A673 (cell line): ENCODE data around the gene COPS4. TPM values are rescaled to one million over a fixed set of nuclear protein-coding genes. Genes with fewer than 3 reads are reported as not detected.

Source experiments
- BruUV-seq: library from RNA; stranded (reverse); fragments of 400-500 nt; replicated peaks from 2 replicates; lab custom pipeline; 2021; lab: Mats Ljungman, UMichigan
- CTCF ChIA-PET: fragments of 300-600 bp; sonication (Branson Sonifier 250); formaldehyde crosslinking; loops from one replicate; lab custom pipeline; 2022; ENCODE audit warnings: antibody characterized with exemption; lab: Charles Lee
- POLR2A ChIA-PET: fragments of 300-600 bp; sonication (Branson Sonifier 250); formaldehyde crosslinking; loops from one replicate; lab custom pipeline; 2022; ENCODE audit warnings: antibody characterized with exemption; ENCODE audit not compliant: low non-redundant PET; lab: Charles Lee
- DNase-seq: peaks from one replicate; pipeline ENCODE4 v3.0.0-alpha.2; 2015; ENCODE audit warnings: low spot score
- H3K27ac ChIP-seq: fragments of 200-600 bp; sonication (generic); 2 replicates; pipeline ENCODE4 v1.5.1; 2016; ENCODE audit warnings: mixed run types, low read depth, mild to moderate bottlenecking, mixed read lengths, antibody characterized with exemption, low read length; ENCODE audit not compliant: poor library complexity, severe bottlenecking
- H3K27me3 ChIP-seq: fragments of 200-600 bp; sonication (generic); replicated peaks from 2 replicates; pipeline ENCODE4 v1.6.1; 2017; ENCODE audit warnings: mixed run types, low read depth, mild to moderate bottlenecking, mixed read lengths, antibody characterized with exemption, low read length; ENCODE audit not compliant: insufficient read depth, poor library complexity
- H3K36me3 ChIP-seq: fragments of 200-600 bp; sonication (generic); 2 replicates; pipeline ENCODE4 v1.6.1; 2016; ENCODE audit warnings: mixed run types, mild to moderate bottlenecking, mixed read lengths, antibody characterized with exemption, low read length; ENCODE audit not compliant: insufficient read depth, poor library complexity, severe bottlenecking
- H3K4me1 ChIP-seq: fragments of 200-600 bp; sonication (generic); 2 replicates; pipeline ENCODE4 v1.6.1; 2017; ENCODE audit warnings: mixed run types, mild to moderate bottlenecking, mixed read lengths, antibody characterized with exemption, low read length; ENCODE audit not compliant: insufficient read depth, poor library complexity, severe bottlenecking
- H3K4me3 ChIP-seq: fragments of 200-600 bp; sonication (generic); 2 replicates; pipeline ENCODE4 v1.5.1; 2016; ENCODE audit warnings: low read depth, mixed run types, mild to moderate bottlenecking, mixed read lengths, low read length; ENCODE audit not compliant: poor library complexity, severe bottlenecking
- H3K9me3 ChIP-seq: fragments of 200-600 bp; sonication (generic); 2 replicates; pipeline ENCODE4 v1.6.1; 2016; ENCODE audit warnings: mixed run types, low read depth, mild to moderate bottlenecking, mixed read lengths, antibody characterized with exemption, low read length; ENCODE audit not compliant: poor library complexity, severe bottlenecking
- CTCF ChIP-seq: fragments of 300-800, 200-600 bp; sonication (generic); conservative IDR thresholded peaks from 2 replicates; pipeline ENCODE4 v1.5.1; 2017; ENCODE audit warnings: low read depth, mild to moderate bottlenecking, antibody characterized with exemption, low read length, moderate library complexity, mixed read lengths
- EZH2 ChIP-seq: fragments of 200-600 bp; sonication (generic); IDR thresholded peaks from 2 replicates; pipeline ENCODE4 v1.6.1; 2017; ENCODE audit warnings: borderline replicate concordance, low read depth, mild to moderate bottlenecking, mixed read lengths, antibody characterized with exemption, low read length; ENCODE audit not compliant: poor library complexity, severe bottlenecking
- intact Hi-C: fragments of 100-400 bp; cut with micrococcal nuclease; formaldehyde crosslinking; loops from one replicate; pipeline ENCODE4 v1.10.0; 2022; ENCODE audit not compliant: unreplicated experiment
- total RNA-seq: library from RNA; stranded (reverse); gene quantifications from 2 replicates; pipeline ENCODE4 v1.2.3, GENCODE V29; 2021

Gene COPS4
- total RNA-seq, 1 experiment from 2014 or later, result 25.5 TPM

DNA sequence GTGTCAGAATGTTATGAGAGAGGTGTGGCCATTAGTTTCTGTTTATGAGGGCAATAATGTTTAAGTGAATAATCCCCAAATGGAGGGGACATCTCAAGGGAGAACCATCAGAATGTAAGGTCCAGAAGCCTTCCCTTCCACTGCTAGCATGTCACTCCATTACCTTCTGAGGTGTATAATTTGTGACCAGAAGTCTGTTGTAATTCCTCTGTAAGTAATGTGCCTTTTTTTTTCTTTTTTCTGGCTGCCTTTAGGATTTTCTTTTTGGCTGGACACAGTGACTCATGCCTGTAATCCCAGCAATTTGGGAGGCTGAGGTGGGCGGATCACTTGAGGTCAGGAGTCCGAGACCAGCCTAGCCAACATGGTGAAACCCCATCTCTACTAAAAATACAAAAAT lies 10.8 kb upstream of the COPS4 start:
- TF ChIP-seq CTCF, result no peak
- no peak for TF ChIP-seq EZH2
- Histone ChIP-seq H3K27ac (no peak overlapping the region), H3K36me3 (no peaks in the 10 kb centered on the region), H3K9me3 (no peaks in the 10 kb centered on the region), H3K27me3 (no peaks in the 10 kb centered on the region), H3K4me3 (no peak overlapping the region), H3K4me1 (no peaks in the 10 kb centered on the region)
- CTCF ChIA-PET, result no interaction called here
- POLR2A ChIA-PET, result no interaction called here
- intact Hi-C loops, result no loop called here
- no TSS peak for BruUV-seq
- DNase-seq, result no peak

- POLR2A ChIA-PET, result no interaction called here
- CTCF ChIA-PET, result no interaction called here
- H3K27me3 ChIP-seq, result no peaks in the 10 kb centered on the region
- no peaks in the 10 kb centered on the region for H3K36me3 ChIP-seq
- no peaks in the 10 kb centered on the region for H3K4me1 ChIP-seq
- no peak for DNase-seq
- H3K4me3 ChIP-seq, result no peak overlapping the region
- no peak overlapping the region for H3K27ac ChIP-seq
- intact Hi-C loops, result no loop called here
- no peaks in the 10 kb centered on the region for H3K9me3 ChIP-seq
- TF ChIP-seq EZH2 (no peak), CTCF (no peak)
- no TSS peak for BruUV-seq
These were observed 9.4 kb upstream of the COPS4 start for GRCh38 chr4:83025563-83025962.

DNA sequence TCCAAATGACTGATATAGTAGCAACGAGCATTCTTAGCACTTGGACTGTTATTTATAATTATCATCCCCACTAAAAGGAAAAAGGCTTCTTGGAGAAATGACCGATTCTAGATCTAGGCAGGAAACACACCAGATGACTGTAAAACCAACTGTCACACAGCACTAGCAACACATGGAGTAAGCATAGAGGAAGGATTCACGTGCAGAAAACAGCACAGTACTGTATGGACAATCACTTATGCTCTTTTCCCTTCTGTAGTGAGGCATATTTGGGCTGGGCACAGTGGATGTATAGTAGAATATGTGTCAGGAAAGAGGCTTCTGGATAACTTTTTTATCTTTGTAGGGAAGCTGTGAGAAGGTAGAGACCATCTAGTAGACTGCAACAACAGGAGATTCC lies 6.0 kb upstream of the COPS4 start:
- Histone ChIP-seq H3K4me1 (no peaks in the 10 kb centered on the region), H3K4me3 (no peak overlapping the region), H3K27ac (no peak overlapping the region), H3K9me3 (no peaks in the 10 kb centered on the region), H3K27me3 (no peaks in the 10 kb centered on the region), H3K36me3 (no peaks in the 10 kb centered on the region)
- TF ChIP-seq EZH2 (no peak), CTCF (no peak)
- POLR2A ChIA-PET, result no interaction called here
- CTCF ChIA-PET, result no interaction called here
- intact Hi-C loops, result no loop called here
- DNase-seq, result no peak
- no TSS peak for BruUV-seq
